Upper lobe of left lung (tissue), 6 donors: Measurements from ENCODE around the gene UBL7. TPM values are rescaled to one million over a fixed set of nuclear protein-coding genes. Genes with fewer than 3 reads are reported as not detected.

ENCODE experiments used
- ATAC-seq, 2 donors: fragments of 200-7000 bp; cut with Tn5 transposase; one replicate each; pipeline ENCODE4 v1.9.1; 2022; ENCODE audit warnings: mild to moderate bottlenecking in 2 of 2, moderate library complexity in 2 of 2; ENCODE audit not compliant: low FRiP score in 2 of 2
- DNase-seq, 2 donors: peaks; one replicate each; pipeline ENCODE4 v3.0.0-alpha.2; 2019 to 2020
- H3K27ac ChIP-seq, 4 donors: fragments of 200-600 bp; sonication (generic); one replicate each; pipeline ENCODE4 v1.5.1; 2016 to 2019
- H3K27me3 ChIP-seq, 4 donors: fragments of 200-600 bp; sonication (generic); one replicate each; pipeline ENCODE4 v1.5.1; 2017 to 2019
- H3K36me3 ChIP-seq, 4 donors: fragments of 200-600 bp; sonication (generic); one replicate each; pipeline ENCODE4 v1.5.1; 2016 to 2019
- H3K4me1 ChIP-seq, 4 donors: fragments of 200-600 bp; sonication (generic); one replicate each; pipeline ENCODE4 v1.5.1; 2018 to 2019
- H3K4me3 ChIP-seq, 4 donors: fragments of 200-600 bp; sonication (generic); one replicate each; pipeline ENCODE4 v1.5.1; 2017 to 2019; ENCODE audit warnings: mild to moderate bottlenecking in 2 of 4, moderate library complexity in 1 of 4
- H3K9me3 ChIP-seq, 4 donors: fragments of 200-600 bp; sonication (generic); one replicate each; pipeline ENCODE4 v1.5.1; 2018 to 2019
- EP300 ChIP-seq, 4 donors: sonication (generic); formaldehyde crosslinking; IDR thresholded peaks; one replicate each; pipeline ENCODE4 v1.5.1; 2017; ENCODE audit warnings: antibody characterized with exemption in 4 of 4, control low read depth in 2 of 4
- POLR2A ChIP-seq, 4 donors: fragments of 450-650 bp; IDR thresholded peaks; one replicate each; pipeline ENCODE4 v1.5.1; 2016 to 2017; ENCODE audit warnings: antibody characterized with exemption in 4 of 4, mild to moderate bottlenecking in 2 of 4
- POLR2AphosphoS5 ChIP-seq, 2 donors: sonication (generic); formaldehyde crosslinking; IDR thresholded peaks; one replicate each; pipeline ENCODE4 v1.5.1; 2017; ENCODE audit warnings: antibody characterized with exemption in 2 of 2
- WGBS, 2 donors: methylation state at CpG; one replicate each; pipeline ENCODE4 v1.1.5; 2017 to 2018; 5-methylcytosine and 5-hydroxymethylcytosine counted together
- total RNA-seq, 6 donors: library from RNA; depleted of rRNA in 4 of 6; stranded (reverse); fragments of >200 nt in 4 of 6; gene quantifications; one replicate each; pipeline versions ENCODE4 v1.1.0 to v1.2.1, GENCODE V29; 2016 to 2021
- TF ChIP-seq, protein P1 (sequence below), 6 experiments: fragments of 450-650 bp in 4 of 6; fragments of 200-600 bp in 2 of 6; sonication (generic) in 2 of 6; IDR thresholded peaks; one replicate each; pipeline ENCODE4 v1.5.1; 2016 to 2019; ENCODE audit warnings: antibody characterized with exemption in 6 of 6
- donor health status: DM: no; HTN: no; CAD: no; lungs with moderate emphysema.
- donor health status: DM: no; HTN: yes; CAD: no; lungs with severe emphysema.

UBL7 gene
- total RNA-seq, 6 donors from 2014 or later = 22.0 to 53.1 (median 48.6) TPM

DNA sequence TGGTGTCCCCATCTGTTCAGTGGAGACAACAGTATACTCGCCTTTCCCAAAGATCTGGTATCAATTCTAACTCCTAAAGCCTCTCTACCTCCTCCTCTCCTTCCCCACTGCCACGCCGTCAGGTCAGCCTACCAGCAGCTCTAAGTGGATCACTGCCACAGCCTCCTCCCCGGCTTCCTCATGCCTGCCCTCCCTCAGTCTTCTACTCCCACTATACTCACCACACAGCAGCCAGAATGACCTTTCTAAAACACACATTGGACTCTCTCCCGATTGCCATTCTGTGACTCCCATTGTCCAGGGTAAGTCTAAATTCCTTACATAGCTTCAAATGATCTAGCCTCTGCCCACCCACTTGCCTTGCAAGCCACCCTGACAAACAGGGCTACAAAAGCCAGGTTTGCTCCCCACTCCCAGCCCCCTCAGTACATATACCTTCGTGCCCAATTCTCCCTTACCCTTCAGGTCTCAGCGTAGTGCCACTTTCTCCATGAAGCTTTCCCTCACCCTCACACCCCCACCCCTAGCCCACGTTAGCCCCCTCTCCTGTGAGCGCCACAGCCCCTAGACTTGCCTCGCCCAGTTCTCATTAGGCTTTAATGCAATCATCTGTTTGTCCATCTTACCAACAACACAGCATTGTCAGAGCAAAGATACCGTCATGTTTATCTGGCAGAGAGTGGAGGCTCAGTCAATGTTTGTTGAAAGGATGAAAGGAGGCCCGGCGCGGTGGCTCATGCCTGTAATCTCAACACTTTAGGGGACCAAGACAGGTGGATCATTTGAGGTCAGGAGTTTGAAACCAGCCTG is 17.7 kb downstream of the UBL7 start:
- TF ChIP-seq, protein P1, sequence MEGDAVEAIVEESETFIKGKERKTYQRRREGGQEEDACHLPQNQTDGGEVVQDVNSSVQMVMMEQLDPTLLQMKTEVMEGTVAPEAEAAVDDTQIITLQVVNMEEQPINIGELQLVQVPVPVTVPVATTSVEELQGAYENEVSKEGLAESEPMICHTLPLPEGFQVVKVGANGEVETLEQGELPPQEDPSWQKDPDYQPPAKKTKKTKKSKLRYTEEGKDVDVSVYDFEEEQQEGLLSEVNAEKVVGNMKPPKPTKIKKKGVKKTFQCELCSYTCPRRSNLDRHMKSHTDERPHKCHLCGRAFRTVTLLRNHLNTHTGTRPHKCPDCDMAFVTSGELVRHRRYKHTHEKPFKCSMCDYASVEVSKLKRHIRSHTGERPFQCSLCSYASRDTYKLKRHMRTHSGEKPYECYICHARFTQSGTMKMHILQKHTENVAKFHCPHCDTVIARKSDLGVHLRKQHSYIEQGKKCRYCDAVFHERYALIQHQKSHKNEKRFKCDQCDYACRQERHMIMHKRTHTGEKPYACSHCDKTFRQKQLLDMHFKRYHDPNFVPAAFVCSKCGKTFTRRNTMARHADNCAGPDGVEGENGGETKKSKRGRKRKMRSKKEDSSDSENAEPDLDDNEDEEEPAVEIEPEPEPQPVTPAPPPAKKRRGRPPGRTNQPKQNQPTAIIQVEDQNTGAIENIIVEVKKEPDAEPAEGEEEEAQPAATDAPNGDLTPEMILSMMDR (IDR thresholded peaks at IDR 0.05) = no peak
- TF ChIP-seq POLR2A (IDR thresholded peaks at IDR 0.05) (no peak), POLR2AphosphoS5 (IDR thresholded peaks at IDR 0.05) (no peak)
- Histone ChIP-seq H3K4me3 (no peak overlapping the region), H3K27ac (no peak overlapping the region), H3K27me3 (no peaks in the 10 kb centered on the region), H3K9me3 (no peaks in the 10 kb centered on the region), H3K4me1 (no peaks in the 10 kb centered on the region), H3K36me3 (peaks cover 14 to 36% (median 24%) of the 10 kb centered on the region in 4 donors)
- WGBS, 2 donors = 74 to 75% methylated on average over 14 of the region's 14 CpGs
- DNase-seq (no peak), ATAC-seq (no peak)

DNA sequence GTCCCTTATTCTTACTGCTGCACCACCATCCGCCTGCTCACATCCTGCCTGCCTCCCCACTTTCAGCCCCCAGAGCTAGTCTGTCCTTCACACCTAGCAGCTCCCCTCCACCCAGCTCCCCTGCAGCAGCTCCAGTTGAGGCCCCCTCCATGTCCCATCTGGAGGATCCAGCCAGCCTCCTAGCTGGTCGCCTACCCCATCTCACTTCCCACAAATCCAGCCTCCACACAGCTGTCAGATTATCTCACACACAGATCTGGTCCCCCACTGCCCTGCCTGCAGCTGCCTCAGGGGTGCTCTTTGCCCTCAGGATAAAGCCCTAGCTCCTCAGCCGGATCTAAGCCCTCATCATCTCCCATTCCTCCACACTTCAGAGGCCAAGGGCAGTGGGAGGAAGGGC is 18.4 kb downstream of the UBL7 start:
- no peak overlapping the region for H3K27ac ChIP-seq
- DNase-seq (no peak), ATAC-seq (no peak)
- no peaks in the 10 kb centered on the region for H3K27me3 ChIP-seq
- H3K9me3 ChIP-seq = no peaks in the 10 kb centered on the region
- H3K4me3 ChIP-seq = no peak overlapping the region
- no peaks in the 10 kb centered on the region for H3K4me1 ChIP-seq
- WGBS, 2 donors = 72 to 74% methylated on average over 3 of the region's 3 CpGs
- TF ChIP-seq POLR2A (IDR thresholded peaks at IDR 0.05) (no peak), POLR2AphosphoS5 (IDR thresholded peaks at IDR 0.05) (no peak), EP300 (IDR thresholded peaks at IDR 0.05) (no peak)
- TF ChIP-seq, protein P1 (IDR thresholded peaks at IDR 0.05) = no peak
- H3K36me3 ChIP-seq = peaks cover 13 to 29% (median 19%) of the 10 kb centered on the region in 4 donors

DNA sequence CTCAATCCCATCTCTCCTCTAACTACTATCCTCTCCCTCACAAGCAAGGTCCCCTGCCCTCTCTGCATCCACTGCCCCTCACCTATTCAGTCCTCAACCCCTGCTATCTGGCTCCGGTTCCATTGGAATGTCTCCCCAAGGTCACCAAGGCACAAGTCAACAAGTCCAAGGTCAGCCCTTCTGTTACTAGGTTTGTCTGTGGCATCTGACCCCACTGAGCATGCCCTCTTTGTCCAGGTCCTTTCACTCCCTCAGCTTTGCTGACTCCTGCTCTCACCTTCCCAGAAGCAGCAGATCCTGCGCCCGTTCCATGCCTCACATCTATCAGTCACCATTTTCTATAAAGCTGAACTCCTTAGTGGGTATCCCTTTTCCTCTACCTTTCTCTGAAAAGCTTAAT is 18.9 kb downstream of the UBL7 start:
- DNase-seq (no peak), ATAC-seq (no peak)
- no peak overlapping the region for H3K4me3 ChIP-seq
- no peaks in the 10 kb centered on the region for H3K27me3 ChIP-seq
- H3K27ac ChIP-seq = no peak overlapping the region
- H3K4me1 ChIP-seq = no peaks in the 10 kb centered on the region
- no peaks in the 10 kb centered on the region for H3K9me3 ChIP-seq
- TF ChIP-seq POLR2AphosphoS5 (IDR thresholded peaks at IDR 0.05) (no peak), POLR2A (IDR thresholded peaks at IDR 0.05) (no peak), EP300 (IDR thresholded peaks at IDR 0.05) (no peak)
- TF ChIP-seq, protein P1 (IDR thresholded peaks at IDR 0.05) = no peak
- H3K36me3 ChIP-seq = peaks cover 7 to 24% (median 14%) of the 10 kb centered on the region in 4 donors
- 85 to 86% methylated on average over 3 of the region's 3 CpGs for WGBS, 2 donors

DNA sequence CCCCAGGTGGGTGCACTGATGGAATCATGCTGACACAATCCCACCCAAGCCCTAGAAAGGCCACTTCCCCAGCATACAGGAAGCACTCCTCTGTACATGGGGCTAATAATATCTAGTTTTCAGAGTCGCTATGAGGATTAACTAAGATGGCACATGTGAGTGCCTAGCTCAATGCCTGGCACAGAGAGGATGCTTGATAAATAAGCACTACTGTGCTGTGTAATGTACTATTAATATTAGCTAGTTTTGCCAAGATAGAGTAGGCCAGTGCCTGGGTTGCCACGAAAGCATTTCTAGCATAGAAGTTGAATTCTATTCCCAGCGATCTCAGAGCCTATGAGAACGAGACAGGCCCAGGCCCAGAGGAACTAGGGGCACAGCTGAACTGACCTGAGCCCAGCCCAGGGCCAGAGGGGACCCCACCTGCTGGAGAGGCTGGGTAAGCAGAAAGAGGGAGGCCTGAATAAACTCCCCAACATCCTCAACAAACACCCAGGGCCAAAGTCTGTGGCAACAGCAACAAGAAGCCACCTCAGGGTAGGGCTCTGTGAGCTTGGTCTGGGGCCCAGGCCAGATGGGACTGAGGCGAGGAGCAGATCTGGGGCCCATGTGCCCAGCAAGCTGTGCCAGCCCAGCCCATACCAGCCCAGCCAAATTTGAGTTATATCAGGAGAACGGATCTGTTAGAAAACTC is 19.6 kb downstream of the UBL7 start:
- no peaks in the 10 kb centered on the region for H3K4me1 ChIP-seq
- H3K36me3 ChIP-seq = peaks cover 4 to 17% (median 10%) of the 10 kb centered on the region in 4 donors
- no peaks in the 10 kb centered on the region for H3K27me3 ChIP-seq
- no peak overlapping the region for H3K4me3 ChIP-seq
- 84 to 90% methylated on average over 6 of the region's 6 CpGs for WGBS, 2 donors
- no peak for DNase-seq
- TF ChIP-seq EP300 (IDR thresholded peaks at IDR 0.05) = no peak
- TF ChIP-seq POLR2A (IDR thresholded peaks at IDR 0.05) = no peak
- TF ChIP-seq POLR2AphosphoS5 (IDR thresholded peaks at IDR 0.05) = no peak
- TF ChIP-seq, protein P1 (IDR thresholded peaks at IDR 0.05) = no peak
- no peak for ATAC-seq
- no peak overlapping the region for H3K27ac ChIP-seq
- no peaks in the 10 kb centered on the region for H3K9me3 ChIP-seq
